DMS153 treated with DMSO at 0.1 percent for 48 hours (cell line): ENCODE data around the gene RTN4RL1.
"Not testable (repeated sequence)": the region's sequence is repeated elsewhere in the genome, so short reads cannot be mapped to it uniquely, and the experiment has no call there.

ENCODE experiments used
- DNase-seq: peaks from one replicate; lab custom pipeline; 2025; ENCODE audit not compliant: unreplicated experiment; lab: John Stamatoyannopoulos, UW

The RTN4RL1 gene

DNA sequence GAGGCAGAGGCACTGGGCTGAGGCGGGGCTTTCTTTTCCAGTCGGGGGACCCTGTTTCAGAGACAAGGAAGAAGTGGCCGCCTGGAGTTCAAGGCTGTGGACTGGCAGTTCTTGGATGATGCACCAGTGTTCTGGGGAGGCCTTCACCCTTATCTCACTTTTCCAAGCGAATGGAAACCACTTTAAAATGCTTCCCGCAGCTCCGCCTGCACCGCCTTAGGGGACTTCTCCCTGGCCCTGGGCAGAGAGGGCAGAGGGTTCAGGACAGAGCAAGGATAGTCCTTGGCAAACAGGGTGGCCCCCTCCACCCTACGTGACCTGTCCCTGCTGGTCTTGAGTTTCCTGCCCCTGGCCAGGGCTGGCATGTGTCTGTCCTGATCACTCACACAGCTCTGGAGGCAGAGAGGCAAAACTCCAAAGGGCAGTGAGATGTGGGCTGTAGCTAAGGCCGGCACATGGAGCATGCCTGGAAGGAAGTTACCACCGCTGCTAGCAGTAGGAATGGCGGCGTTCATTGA, 20.6 kb downstream of the RTN4RL1 start:
- no peak for DNase-seq

DNA sequence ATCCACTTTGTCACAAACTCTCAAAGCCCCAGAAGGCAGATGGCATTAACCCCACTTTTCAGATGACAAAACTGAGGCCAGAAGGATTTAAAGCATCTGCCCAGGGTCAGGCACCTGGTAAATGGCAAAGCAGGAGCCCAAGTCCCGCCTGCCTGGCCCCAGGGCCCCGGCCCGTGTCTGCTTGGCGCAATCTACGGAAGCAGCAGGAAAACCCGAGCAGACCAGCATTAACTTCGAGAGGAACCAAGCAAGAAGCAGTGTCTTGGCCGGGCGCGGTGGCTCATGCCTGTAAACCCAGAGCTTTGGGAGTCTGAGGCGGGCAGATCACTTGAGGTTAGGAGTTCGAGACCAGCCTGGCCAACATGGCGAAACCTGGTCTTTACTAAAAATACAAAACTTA, 21.6 kb downstream of the RTN4RL1 start:
- DNase-seq: no peak

DNA sequence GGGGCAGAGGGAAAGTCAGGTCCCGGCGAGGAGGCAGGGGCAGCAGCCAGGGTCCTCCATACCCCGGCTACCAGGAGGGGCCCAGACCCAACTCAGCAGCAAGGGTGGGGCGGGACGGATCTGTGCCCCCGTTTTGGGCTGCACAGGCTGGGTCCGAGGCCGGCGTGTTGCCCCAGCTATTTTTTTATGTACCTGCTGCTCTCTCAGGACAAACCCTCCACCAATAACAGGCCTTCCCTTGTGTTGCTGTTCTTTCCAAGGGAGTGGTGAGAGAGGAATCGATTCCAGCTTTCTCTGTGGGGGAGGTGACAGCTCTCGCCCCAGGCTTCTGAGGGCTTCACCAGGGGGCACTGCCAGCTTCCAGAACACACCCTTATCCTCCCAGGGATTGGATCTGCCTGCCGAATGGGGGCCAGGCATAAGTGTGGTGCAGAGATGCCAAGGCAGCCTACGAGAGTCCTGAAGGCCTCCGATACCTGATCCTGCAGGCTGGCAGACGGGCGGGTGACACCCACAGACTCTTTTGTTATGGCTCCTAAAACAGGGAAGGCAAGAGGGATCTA, 22.3 kb downstream of the RTN4RL1 start:
- DNase-seq: no peak

DNA sequence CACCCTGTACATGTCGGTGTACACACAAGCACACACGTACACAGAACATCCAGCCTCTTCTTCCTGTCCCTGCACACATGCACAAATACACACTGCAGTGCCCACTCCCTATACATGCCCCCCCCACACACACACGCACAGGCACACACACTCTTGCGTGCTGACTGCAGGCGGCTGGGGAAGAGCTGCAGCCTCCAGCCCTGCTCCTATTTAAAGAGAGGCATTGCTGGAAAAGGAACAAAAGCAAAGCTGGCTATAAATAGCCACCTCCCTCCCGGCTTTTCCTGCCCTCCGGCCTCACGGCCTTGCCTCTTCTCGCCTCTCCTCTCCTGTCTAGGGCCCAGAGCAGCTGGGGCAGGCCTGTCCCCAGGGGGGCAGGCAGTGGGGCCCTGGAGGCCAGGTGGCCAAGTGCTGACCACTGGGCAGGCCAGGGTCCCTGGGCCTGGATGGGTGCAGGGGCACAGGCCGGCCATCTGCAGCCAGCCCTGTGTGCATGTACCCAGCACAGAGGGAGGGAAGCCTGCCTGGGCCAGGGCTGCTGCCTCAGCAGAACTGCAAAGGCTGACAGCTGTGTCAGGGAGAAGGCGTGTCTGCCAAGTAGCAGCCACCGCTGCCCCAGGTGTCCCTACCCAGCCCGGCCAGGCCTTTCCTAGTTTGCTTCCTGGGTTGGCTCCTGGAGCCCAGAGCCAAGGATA, 25.4 kb downstream of the RTN4RL1 start:
- DNase-seq: peak; percentile 23

DNA sequence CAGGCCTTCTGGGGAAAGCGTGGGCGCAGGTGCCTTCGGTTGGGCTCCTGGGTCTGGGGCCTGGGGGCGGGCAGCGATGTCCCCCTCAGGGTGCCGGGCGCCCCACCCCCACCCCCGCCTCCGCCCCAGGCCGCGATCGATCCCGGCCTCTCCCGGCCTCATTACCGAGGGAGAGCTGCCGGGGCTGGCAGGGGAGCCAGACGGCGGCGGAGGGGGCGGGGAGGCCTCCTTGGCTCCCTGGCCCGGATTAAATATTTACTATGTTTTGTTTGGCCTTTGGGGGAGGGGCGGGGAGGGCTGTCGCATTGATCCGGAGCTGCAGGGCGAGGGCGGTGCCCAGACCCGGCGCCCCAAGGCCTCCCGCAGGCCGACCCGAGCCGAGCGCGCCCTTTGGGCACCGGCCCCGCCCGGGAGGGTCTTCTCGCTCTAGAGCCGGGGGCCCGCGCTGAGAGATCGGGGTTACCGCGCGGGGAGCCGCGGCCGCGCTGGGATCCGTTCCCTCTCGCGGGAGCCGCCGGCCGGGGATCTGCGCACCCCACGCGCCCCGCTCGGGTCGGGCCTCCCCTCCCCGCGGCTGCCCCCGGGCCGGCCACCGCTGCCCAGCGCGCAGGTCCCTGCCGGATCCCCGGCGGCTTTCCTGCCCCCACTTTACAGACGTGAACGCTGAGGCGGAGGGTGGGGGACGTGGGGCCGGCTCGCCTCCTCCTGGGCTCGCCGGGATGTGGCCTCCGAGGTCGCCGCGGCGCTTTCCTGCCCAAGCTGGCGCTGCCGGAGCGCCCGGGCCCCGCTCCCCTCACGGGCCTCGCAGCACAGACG, 27.0 kb downstream of the RTN4RL1 start:
- DNase-seq: no peak

DNA sequence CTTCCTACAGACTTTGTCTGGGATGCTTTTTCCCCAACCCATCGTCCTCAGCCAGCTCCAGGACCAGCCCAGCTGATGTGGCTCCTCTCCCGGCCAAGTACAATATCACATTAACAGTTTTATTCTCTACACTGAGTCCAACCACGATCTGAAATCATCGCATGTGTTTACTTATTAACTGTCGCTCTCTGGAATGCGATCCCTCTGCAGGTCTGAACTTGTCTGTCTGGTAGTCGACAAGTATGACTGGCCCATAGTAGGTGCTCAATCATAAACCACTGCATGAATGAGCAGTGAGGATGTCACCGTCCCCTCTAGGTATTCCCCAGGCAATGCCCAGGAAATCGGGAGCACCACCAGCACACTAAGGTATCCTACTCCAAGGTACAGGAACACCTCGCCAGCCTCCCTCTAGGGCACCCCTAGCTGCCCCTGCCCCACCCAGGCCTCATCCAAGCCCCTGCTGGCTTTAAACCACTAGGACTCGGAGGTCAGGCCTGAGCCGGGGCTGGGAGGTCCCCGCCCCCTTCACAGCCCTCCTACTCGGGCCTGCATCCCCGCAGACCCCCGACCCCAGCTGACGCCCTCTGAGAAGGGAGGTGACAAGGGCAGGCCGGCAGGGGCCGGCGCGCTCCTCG, 27.7 kb downstream of the RTN4RL1 start:
- DNase-seq: no peak

DNA sequence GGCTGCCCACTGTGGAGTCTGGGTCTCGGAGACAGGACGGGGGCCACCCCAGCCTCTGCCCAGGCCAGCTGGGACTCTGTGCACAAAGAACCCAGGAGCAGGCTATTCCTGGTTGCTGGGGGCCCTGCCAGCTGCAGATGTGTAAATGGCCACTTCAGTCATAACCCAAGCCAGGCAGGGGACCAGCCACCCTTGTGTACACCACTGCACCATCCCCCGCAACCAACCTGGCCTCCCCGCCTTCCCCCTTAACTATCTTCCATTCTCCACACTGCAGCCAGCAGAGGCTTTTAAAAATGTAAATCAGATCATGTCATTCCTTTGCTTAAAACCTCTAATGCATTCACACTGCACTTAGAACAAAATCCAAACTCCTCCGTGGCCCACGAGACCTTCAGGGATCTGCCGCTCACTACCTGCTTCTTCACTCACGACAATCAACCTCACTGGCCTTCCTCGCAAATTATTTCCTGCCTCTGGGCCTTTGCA, 28.3 kb downstream of the RTN4RL1 start:
- no peak for DNase-seq

DNA sequence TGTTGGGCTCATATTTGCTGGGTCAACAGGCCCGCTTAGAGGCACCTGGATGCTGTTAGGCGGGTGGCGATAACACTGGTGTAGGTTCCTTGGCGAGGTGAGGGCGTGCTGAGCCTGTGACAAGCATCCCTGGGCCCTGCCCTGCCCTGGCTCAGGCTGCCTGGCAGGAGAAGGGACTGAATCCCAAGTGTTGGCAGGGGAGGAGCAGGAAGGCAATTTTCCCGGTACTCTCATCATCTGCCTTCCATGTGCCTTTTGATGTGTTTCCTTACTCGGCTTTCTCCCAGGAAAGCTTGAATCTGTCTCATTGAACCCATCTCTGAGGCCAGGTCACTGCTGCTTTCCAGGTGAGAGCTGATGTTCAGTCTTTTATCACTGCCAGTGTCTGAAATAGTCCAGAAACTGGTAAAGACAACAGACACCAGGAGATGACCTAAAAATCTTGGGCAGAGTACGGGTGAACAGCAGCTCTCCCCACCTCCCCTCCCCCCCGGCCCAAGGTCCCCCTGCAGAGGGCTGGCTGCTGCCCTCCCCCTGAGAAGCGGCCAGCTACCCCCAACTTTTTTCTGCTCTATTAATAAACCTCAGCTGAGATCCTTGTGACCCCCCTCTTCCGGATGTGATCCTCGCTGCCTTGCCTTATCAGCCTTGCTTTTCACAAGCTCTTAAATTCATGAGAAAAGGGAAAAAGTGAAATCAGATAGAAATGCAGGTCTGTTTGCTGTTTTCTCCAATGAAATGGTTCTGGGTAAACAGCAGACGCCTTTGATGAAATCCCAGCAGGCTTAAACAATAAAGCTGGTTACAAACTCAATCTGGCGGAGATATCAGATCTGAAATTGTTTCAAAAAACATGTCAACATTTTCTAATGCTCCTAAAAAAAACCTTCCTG, 29.0 kb downstream of the RTN4RL1 start:
- no peak for DNase-seq

DNA sequence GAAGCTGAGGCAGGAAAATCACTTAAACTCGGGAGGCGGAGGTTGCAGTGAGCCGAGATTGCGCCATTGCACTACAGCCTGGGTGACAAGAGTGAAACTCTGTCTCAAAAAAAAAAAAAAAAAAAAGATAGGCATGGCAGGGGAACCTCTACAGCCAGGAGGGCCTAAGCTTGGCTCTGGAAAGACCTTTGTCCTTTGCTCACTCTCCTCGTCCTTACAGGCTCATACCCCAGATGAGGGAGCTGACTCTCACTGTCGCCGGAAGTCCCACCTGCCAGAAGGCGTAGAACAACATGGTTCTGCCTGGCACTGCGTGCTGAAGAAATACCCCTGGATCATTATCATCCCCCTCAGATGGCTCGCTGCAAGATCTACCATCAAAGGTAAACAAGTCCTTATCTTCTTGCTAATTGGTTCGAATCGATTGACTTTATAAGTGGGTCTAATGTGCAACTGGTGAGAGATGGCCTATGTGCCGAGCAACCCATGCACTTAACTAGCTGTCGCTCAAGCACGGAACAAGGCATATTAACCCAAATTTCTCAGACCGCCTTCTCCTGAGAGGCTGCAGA, 29.7 kb downstream of the RTN4RL1 start:
- no peak for DNase-seq

DNA sequence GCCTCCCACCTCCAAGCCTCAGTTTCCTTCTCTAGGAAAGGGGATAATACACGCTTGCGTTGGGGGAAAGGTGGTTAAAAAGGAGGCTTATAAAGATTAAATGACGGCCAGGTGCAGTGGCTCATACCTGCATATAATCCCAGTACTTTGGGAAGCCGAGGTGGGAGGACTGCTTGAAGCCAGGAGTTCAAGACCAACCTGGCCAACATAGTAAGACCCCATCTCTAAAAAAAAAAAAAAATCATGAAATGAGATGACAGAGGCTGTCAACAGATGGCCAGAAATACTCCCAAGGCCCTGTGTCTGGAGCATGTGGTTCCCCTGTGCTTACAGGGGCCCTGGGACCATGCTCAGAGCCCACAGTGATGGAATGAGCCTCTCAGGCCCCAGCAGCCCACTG, 30.4 kb downstream of the RTN4RL1 start:
- no peak for DNase-seq

DNA sequence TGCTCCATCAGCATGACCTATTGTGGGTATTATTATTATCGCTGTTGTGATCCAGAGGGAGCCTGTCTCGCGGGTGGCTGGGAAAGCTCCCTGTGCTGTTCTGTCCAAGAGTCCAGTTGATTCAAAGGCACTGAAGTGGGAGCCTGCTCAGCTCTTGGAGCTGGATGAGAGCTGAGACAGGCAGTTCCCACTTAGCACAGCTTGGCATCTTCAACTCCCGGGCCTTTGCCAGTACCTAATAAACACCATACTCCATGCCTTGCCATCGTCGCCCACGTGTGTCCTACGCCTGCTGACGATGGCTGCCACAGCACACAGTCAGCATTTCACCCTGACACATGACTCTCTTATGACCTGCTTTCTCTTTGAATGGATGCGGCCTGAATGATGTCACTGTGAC, 32.6 kb downstream of the RTN4RL1 start:
- no peak for DNase-seq

DNA sequence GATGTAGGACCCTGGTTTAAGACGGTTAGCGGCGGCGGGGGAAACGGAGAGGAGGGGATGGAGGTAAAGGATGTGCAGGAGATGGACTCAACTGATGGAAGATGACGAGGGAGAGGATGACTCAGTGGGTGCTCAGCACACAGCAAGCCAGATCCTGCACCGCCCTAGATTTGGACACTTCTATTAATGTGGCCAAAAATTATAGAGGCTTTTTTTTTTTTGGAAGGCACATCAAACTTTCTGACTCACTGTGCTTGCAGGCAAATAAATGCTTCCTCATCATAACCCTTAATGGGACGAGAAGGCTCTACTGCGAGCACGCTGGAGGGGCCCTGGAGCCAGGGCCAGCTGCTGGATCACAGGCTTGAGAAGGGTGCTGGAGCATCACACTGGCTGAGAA, 36.0 kb downstream of the RTN4RL1 start:
- no peak for DNase-seq

DNA sequence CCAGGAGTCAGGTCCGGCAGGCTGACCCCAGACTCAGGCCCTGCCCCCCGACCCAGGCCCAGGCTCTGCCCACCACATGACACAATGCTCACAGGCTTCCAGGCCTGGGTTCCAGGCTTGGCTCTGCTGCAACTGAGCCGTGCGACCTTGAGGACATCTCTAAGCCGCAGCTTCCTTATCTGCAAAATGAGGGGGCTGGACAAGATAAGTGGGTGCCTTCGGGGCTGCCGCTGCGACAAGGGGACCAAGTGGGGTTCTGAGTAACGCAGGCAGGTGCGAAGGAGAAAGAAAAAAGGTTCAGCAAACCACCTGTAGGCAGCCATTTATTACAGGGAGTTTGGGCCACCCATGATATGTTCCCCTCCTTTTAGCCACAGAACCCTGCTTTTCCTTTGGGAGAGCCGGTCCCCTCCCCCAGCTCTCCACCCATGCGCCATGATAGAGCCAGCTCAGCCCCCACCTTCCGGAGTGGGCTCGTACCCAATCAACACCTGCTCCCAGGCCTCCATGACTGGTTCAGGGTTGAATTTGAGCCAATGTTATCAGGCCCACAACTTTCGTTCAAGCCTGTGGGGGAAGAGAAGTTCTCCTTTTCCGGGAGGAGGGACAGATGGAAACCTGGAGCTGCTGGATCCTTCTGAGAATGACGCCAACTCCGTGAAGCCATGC, 38.2 kb downstream of the RTN4RL1 start:
- DNase-seq: no peak

DNA sequence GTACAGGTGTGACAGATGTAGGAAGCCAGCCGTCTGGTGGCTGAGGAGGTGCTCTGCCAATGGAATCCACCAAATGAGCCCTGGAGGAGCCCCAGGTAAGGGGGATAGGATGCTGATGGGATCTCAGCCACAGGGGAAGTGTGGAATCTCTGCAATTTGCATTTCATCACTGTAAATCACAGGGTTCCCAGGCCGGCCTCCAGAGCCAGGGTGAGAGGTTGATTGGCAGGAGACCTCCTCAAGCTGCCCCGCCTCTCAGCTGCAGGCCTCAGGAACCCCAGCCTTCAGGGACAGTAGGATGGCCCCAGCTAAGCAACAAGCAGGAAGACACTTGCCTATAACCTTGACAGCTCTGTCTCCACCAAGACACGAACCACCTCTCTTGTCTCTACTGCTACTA, 39.4 kb downstream of the RTN4RL1 start:
- DNase-seq: no peak

DNA sequence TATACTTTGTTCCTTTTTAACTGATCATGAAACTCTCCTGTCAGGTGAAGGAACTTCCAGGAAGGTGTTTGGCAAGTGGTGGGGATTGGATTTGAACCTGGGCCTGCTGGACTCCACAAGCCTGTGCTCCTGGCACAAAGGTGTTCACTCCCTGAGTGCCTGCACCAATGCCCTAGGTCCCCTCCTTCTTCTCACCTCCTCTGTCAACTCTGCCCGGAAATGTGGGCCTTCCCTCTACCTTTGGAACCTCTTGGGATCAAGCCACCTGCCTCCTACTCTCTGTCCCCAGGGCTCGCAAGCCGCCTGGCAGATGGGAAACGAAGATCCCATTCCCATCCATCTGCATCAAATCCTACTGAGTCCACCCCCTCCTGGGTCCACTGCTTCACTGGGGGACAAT, 40.0 kb downstream of the RTN4RL1 start:
- no peak for DNase-seq

DNA sequence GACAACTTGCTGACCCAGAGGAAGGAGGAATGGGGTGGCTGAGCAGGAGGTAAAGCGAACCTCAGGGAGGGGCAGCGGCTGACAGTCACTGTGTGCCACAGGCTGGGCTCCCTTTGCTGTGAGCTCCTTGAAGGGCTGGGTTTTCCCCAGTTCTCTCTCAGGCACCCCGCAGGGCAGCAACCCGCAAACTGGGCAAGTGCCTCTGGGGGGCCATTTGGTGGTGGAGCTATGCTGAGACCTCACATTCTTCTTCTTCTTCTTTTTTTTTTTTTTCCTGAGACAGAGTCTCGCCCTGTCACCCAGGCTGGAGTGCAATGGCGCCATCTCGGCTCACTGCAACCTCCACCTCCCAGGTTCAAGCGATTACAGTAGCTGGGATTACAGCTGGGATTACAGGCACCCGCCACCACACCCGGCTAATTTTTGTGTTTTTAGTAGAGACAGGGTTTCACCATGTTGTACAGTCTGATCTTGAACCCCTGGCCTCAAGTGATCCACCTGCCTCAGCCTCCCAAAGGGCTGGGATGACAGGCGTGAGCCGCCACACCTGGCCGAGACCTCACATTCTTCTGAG, 42.3 kb downstream of the RTN4RL1 start:
- DNase-seq: not testable (repeated sequence)

DNA sequence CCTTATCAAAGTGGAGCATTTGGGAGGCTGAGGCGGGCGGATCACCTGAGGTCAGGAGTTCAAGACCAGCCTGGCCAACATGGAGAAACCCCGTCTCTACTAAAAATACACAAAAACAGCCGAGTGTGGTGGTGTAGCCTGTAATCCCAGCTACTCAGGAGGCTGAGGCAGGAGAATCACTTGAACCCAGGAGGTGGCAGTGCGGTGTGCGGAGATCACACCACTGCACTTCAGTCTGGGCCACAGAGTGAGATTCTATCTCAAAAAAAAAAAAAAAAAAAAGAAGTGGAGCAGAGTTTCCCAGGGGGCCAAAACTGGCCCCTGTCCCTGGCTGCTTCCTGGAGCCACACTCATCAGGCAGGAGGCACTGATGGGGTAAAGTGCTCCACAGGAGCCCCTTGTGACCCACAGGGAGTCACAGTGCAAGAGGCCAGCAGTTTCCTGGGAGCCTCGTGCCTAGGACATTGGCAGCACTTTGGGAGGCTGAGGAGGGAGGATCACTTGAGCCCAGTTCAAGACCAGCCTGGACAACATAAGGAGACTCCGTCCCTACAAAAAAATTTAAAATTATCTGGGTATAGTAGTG, 44.4 kb downstream of the RTN4RL1 start:
- no peak for DNase-seq

DNA sequence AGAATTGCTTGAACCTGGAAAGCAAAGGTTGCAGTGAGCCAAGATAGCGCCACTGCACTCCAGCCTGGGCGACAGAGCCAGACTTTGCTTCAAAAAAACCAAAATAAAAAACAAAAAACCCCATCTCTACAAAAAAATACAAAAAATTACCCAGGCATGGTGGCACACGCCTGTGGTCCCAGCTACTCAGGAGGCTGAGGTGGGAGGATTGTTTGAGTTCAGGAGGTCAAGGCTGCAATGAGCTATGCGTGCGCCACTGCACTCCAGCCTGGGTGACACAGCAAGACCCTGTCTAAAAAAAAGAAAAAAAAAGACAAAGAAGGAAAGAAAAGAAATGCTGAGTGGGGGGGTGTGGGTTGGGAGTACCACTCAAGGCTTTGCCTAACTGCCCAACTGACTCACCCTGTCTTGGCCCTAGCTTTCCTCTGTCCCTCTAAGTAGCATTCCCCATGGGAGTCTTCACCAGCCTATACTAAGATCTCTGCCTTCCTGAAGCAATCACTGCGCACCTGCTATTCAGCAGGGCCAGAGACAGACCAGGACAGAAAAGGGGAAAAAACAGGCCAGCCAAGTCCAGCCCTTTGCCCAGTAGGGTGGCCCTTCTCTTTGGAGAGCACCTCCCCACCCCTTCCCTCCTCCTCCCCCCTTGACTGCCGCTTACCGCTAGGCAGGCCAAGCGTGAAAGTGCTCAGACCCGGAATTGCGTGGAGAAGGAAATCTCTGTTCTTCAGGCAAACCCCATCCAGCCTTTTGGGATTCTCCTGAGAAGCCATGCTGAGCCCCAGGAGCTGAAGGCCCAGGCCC, 45.8 kb downstream of the RTN4RL1 start:
- DNase-seq: no peak
